Hippocampal formation (tissue), 2 donors: Measurements from ENCODE around the gene RNASE12.
"Not testable (repeated sequence)": the region's sequence is repeated elsewhere in the genome, so short reads cannot be mapped to it uniquely, and the experiment has no call there.

Experiments
- DNase-seq, 2 donors: peaks; one replicate each; lab custom pipeline; 2025; lab: John Stamatoyannopoulos, UW

RNASE12 gene

DNA sequence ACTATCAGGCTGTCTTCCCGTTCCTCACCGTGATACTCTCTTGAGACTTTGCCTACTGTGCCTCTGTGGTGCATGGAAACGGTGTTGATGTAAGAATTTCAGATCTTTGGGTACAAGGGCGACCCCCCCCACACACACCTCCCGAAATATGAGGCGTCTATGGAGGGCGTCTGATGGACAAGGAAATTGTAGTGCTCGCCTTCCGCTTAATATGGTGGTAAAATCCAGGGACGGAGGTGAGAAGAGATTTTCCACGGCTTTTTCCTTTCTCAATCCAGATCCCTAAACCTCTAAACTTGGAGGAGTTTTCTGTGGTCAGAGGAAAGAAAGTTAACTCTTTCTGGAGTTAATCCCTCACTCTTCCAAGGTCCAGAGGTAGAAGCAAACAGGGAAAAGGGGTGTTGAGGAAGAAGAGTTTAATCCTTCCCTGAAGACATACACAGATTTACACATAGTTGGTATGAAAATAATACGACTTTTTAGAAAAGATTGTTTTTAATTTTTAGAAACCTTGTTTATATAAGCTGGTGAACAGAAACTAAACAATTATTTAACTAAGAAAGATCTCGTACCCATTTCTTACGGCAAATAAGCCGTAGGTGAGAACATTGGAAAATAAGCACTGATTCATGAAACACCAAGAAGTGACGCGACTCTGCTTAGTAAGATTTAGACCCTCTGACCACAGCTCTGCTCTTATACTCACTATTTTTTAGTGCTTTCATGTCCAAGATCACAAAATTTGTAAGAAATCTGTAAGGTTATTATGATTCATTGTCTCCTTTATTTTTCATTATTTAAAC lies 23.1 kb upstream of the RNASE12 start:
- peak in 1 of 2 donors; percentile 53 for DNase-seq

DNA sequence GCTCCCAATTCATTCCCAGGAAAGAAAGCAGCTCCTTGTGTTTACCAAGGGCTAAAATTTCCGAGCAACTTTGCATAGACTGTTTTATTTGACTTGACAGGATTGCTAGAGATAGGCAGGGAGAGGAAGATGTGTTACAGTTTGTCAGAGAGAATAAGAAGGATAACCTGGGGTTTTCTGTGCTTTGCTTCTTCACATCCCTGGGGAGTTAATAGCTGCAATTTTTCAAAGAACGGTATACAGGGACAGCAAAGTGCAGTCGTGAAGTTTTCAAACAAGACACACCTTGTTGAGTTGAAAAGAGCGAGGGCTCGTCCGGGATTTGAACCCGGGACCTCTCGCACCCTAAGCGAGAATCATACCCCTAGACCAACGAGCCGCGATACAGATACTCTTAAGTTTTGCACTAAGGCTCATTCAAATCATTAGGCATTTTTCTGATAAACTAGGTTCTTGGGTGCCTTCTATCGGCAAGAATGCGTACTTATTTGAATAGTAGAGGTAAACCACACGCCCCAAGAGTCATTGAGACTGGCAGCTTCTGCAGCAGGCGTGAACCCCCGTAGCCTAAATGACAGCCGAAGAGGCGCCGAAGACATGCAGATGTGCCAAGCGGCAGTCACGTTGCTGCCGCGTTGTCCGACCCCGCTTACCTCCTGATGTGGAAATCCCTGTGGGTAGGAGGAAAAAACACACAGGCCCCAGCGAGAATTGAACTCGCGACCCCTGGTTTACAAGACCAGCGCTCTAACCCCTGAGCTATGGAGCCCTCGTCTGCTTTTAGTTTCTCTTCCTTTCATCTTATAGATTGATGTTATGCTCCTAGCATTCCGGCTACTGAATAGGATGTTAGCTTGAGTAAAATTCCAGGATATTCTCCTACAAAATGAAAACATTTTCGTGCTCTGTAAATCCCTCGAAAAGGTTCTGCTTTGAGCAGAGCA lies 22.2 kb upstream of the RNASE12 start:
- DNase-seq = peak; percentile 84 to 88

DNA sequence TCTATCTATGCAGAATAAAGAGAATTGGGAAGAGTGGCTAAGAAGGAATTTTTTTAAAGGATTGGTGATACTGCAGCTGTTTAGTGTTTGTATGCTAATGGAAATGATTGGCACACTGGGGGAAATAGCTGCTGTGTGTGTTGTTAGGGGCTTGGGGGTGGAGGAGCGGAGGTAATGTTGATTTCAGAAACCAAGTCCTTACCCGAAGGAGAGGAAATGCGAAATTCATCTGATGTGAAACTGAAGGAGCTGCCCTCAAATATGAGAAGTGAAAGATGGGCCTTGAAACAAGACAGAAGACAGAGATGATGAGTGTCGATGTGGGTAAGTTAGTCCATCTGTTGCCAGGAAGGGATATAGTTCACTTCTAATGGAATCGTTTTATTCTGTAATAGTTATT lies 21.2 kb upstream of the RNASE12 start:
- DNase-seq = no peak

DNA sequence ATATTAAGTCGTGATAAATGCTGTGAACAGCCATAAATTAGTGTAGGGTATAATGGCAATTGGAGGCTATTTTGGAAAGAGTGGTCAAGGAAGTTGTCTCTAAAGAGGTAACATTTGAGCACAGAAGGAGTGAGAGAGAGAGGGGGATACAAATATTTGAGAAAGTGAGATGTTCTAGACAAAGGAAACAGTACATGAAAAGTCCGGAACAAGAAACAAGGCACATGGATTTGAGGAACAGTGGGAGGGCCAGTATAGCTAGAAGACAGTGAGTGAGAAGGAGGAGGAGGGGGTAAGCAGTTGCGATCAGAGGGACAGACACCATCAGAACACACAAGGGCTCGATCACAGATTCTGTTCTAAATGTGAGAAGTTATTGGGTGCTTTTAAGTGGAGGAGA lies 20.1 kb upstream of the RNASE12 start:
- no peak for DNase-seq

DNA sequence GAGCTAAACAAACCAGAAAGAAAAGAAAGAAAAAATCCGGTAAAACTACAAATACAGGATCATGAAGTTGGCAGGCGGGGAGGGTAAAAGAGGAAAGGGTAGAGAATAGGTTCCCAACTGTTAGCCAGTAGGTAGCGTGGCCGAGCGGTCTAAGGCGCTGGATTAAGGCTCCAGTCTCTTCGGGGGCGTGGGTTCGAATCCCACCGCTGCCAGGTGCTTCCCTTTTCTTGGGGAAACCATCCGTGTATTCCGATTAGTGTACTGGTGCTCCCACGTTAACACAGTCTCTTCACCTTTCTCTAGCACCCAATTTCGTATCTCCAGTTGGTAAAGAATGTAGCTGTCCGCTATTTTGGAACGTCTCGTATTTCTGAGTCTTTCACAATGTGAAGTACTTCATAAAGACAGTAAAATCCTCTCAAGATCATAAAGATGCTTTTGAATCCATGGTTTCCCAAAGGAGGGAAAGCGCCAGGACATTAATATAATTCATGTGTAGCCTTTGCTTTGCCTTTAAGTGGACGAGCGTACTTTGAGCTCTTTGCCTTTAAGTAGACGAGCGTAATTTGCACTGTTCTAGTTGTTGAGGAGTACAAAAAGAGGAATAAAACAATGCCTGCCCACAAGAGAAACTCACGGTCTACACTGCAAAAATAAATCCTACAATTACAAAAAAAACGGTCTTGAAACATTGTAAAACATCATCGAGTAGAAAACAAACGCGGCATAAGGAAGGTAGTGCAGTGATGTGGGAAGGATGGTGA lies 19.0 kb upstream of the RNASE12 start:
- DNase-seq = peak; percentile 63 to 68

DNA sequence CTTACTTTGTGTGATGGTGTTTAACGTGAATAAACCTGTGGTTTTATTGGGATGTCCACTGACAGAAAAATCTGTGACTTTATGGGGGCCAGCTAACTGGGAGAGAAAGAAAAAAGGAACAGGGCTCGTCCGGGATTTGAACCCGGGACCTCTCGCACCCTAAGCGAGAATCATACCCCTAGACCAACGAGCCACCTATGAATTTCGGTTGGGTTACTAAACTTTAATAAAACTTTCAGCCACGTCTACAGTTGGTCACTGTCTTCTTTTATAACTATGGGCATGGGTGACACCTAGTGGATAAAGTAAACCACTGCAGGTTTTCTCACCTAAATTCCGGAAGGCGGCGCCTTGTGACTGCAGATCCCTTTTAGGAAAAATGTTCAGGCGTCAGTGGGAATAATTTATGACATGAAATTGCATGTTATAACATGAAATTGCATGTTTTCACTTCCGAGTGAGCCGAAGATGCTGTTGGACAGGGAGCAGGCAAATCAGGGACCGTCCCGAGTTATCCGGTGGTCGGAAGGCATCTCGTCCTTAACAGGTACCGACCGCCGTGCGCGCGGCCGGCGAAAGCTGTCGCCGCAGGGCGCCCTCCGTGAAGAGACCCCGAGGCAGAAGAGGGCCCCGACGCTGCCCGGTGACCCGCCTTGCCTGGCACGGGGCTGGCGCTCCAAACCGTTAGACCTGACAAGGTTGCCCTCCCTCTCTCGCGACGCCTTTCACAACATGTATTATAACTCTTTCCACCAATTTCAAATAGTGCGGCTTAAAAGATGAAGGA lies 18.2 kb upstream of the RNASE12 start:
- peak; percentile 54 to 90 for DNase-seq

DNA sequence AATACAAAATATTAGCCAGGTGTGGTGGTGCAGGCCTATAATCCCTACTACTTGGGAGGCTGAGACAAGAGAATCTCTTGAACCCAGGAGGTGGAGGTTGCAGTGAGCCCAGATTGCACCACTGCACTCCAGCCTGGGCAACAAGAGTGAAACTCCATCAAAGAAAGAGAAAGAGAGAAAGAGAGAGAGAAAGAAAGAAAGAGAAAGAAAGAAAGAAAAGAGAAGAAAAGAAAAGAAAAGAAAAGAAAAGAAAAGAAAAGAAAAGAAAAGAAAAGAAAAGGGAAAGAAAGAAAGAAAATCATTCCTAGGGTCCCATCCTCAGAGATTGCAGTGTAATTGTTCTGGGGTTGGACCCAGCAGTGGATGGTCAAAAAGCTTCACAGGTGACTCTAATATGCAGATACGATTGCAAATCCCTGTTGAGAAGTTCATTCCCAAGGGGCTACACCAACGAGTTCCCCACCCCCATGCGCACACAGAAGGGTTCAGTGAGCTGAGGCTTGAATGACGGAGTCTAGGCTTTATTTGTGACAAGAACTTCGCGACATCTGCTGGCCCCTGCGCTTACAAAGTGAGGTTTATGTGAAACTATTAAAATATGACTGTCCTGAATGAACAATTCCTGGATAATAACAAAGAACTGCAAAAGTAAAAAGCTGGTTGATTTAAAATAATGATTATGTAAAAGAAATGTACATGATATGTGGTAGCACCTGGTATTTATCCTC lies 17.4 kb upstream of the RNASE12 start:
- no peak for DNase-seq

DNA sequence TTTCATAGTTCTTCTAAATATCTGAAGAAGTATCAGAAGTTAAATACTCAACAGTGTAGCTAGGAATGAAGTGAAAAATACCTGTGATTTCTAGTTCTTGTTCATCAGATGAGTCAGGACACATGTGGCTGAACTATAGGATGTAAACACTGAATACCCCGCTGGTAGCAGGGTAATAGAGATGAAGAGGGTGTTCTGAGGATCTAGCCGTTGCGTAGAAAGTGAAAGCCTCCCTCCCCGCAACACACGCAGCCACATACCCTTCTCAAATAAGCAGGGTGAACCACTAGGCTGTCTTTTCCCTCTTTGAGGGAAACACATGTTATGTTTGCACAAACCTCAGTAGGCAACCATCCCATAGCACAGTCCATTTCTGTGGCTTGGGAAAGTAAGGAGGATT lies 16.4 kb upstream of the RNASE12 start:
- no peak for DNase-seq

DNA sequence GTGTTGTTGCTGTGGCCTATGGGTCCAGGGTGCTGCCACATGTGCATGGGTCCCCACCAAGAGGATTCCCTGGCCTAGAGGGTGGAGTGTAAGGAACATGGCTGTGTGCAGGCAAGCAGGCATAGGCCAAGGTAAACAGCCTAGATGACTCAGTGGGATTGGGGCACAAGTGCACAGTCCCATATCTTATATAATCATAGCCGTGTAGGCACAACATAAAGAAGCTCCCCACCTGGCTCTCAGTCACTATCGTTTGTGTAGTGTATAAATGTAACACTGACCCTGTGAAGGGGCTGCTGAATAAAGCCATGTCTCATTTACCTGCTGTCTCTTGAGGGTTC lies 15.7 kb upstream of the RNASE12 start:
- no peak for DNase-seq

DNA sequence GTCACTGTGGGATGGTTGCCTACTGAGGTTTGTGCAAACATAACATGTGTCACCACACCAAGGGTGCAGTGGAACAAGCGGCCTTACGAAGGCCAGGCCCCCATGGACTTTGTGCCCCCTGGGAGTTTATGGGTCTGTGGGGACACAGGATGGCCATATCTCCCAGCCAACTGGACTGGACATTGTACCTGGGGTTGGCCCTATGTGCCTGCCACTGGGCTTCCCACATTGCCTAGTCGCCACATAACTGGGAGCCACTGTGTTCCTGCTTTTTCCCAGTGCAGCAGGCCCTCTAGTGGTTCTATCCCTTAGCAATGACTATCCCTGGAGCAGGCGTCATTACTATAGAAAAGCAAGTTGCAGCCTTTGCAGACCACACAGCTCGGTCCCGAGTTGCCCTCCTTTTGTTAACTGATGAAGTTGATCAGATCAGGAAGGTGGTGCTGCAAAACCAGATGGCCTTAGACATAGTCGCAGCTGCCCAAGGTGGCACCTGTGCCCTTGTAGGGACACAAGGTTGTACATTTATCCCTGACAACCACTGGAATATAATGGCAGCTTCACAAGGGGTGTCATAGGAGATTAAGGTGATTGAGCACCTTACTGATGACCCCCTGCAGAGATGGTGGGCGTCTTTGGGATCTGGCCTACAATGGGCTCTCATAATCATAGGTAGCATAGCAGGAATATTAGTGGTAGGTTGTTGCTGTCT lies 15.2 kb upstream of the RNASE12 start:
- DNase-seq = peak; percentile 2 to 8

DNA sequence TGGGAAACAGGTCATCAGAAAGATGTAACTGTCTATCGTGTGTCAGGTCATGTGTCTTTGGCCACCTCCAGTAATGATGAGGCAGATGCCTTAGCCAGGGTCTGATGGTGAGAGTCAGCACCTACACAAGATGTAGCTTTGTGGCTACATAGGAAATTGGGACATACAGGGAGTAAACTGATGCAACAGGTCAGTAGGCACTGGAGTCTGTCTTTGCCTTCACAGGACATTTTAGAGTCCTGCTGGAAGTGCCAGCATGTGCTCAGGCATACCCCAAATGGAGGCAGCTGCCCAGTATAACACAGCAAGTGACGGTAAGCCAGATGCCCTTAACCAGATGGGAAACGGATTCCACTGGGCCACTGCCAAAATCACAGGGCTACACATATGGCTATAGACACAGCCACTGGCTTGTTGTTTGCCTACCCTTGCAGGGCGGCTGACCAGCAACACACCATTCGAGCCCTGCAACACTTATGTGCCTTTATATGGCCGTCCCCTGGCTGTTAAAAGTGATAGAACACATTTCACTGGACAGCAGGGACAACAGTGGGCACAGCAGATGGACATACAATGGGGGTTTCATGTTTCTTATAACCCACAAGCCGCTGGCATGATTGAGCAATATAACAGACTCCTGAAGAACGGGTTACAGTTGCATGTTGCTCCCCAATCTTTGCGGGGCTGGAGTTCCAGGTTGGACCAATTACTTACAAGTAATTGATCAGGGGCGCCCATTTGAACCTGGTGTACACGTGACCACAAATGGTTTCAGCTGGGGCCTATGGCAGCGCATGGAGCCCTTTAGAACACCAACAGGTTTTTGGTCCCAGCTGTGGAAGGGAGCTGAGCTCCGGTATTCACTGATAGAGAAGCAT lies 12.9 kb upstream of the RNASE12 start:
- DNase-seq = no peak

DNA sequence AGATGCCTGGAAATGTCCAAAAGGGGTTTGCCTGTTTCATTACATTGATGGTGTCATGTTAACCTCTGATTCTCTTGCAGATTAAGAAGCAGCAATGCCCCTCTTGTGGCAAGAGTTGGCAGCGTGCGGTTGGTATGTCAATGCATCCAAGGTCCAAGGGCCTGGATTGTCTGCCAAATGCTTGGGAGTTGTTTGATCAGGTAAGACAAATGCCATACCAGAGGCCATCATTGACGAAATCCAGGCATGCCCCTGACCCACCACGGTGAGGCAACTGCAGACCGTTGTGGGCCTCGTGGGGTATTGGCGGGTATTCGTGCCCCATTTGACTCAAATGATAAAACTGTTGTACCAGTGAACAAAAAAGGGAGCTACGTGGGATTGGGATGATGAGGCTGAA lies 11.4 kb upstream of the RNASE12 start:
- no peak for DNase-seq

DNA sequence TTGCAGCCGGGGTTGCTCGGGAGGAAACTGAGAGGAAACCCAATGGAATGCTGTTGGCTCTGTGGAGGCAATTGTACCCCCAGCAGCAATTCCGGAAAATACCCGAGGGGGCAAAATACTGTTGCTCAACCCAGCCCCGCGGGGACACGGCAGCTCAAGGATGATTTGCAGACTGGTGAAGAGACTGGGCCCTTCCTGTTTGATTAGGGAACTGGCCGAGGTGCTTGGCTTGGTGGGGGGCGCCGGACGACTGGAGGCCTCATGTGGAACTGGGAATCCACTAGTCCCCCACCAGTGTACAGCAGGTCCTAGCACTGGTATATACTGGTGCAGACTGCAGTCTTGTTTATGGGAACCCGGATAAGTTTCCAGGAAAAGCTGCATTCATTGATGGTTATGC lies 10.3 kb upstream of the RNASE12 start:
- DNase-seq = no peak

DNA sequence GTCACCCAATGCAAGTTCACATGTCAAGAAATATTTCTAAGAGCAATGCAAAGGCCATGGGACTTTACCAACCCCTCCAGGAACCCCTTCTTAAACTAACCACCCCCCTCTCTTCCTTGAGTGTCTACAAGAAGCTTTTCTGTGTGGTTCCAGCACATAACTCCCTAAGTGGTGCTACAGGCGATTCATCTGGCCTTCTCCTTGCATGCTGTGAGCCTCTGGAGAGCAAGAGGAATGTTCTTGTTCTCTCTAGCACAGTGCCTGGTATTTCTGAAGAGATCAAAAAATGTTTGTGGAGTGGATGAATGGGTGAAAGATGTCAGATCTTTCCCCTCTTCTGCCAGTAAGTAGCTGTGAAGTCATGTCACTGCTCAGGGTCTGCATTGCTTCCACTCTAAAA lies 5.9 kb upstream of the RNASE12 start:
- DNase-seq = no peak

DNA sequence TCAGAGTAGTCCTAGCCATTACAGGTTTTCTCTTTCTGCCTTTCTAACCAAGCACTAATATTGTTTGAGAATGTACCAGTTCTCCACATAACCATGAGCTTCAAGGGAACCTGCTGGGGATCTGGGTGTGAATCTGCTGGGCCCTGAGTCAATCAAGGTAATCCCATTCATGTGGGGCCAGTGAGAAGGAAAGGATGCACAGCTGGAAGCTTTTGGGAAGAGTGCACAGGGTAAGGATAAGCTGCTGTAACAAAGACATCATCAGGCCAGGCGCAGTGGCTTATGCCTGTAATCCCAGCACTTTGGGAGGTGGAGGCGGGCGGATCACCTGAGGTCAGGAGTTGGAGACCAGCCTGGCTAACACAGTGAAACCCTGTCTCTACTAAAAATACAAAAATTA lies 4.5 kb upstream of the RNASE12 start:
- not testable (repeated sequence) for DNase-seq

DNA sequence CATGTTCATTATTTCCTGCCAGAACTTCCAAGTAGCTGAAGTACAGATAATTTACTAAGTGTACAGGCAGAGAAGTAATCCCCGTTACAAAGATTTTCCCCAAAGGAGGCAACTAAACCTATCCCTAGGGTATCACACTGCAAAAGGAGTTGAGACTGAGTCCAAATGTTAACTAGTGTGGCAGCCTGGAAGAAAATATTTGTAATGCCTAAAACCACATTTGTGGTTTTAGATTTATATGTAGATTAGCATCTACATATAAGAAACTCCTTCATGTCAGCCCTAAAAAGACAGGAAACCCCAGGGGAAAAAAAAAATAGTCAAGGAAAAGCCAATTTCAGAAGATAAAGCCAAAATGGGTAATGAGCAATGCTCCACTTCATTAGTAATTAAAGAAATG lies 1.4 kb upstream of the RNASE12 start:
- no peak for DNase-seq

DNA sequence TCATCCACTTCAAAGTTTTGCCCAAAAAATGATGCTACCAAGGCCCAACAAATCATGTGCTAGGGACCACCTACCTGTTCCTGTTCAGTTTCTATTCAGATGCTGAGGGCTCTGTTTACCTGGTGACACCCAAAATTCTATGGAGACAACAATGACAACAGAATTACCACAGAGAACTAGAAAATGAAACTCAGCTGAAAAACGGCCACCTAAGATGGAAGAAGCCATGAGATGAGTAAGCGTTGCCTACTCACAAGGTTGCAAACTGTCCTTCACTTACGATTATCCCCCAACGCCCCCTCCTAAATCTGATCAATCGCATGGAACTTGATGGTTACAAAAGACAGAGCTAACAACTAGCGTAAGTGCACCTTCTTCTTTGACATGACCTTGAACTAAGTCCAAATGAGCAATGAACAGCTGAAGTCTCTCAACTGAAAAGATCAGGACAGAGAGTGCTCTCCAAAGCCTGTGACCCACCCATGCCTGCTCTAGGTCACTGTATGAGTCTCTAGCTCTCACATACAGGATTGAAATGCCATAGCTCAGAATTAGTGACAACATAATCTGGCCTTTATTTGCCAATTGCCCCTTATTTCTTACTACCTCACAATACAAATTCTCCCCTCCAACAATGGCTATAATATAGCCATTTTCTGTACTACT lies 3.6 kb downstream of the RNASE12 start, which contains the start of gene RNASE11:
RNASE11 (minus strand) TSS at position 513 of the 666 bp plus-strand sequence.
- DNase-seq = no peak

DNA sequence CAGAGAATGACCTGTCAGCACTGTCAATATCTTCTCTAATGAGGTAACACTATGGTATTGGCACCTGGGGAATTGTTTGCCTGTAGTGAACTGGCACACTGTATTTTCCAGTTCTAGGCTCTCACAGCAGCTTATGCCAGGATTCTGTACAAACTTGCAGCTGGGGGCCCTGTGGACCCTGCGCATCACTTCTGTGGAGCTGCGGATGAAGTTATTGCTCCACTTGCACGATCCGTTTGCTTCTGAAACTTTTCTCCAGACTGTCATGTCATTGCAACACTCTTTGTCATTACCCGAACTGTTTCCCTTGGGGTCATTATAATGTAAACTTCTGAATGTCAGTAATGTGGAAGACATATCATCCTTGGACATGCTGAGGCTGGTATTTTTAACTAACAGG lies 7.3 kb downstream of the RNASE12 start:
- DNase-seq = no peak

DNA sequence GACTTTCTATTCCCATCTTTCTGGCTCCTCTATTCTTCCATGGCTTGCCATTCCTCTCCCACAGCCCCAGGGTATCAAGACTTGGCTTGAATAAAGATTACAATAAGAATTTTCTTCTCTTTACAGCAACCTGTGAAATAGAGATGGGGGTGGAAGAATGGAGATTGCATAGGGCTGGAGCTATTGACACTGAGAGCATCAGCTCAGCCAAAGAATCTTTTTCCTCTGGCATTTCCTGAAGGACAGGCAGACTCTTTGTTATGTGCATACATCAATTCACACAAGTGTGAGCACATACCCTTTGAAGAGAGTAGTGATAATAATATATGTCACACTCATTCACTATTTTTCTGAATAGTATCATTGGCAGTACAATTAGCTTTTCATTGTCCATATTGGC lies 8.0 kb downstream of the RNASE12 start:
- DNase-seq = no peak
